ENCODE measurements around the gene NUDT17. TPM values are rescaled to one million over a fixed set of nuclear protein-coding genes. Genes with fewer than 3 reads are reported as not detected.

NUDT17 gene
- total RNA-seq, 1 experiment from 2014 or later, result 1.8 TPM

DNA sequence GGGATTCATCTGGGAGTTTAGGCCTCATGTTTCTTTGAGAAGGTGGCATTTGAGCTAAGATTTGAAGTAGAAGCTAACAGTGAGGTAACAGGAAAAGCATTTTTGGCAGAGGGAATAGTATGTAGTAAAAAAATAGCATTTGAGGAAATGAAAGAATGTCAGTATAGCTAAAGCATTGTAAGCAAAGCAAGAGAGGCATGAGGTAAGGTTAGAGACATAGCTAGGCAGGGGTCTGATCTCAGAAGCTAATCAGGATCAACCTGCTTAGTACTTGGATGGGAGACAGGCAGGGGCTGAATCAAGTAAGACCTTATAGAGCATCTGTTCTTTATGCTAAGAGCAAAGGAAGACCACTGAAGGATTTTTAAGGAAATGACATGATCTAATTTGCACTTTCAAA is 17.5 kb upstream of the NUDT17 start:
- intact Hi-C loops (cut with micrococcal nuclease), result no loop called here
- Histone ChIP-seq H3K9me2 (ENCODE audit: insufficient read depth) (no peaks in the 10 kb centered on the region), H2AFZ (ENCODE audit: low read depth, low read length, poor library complexity, severe bottlenecking) (no peak overlapping the region), H3K4me2 (ENCODE audit: low read length) (no peak overlapping the region), H3K4me1 (ENCODE audit: control insufficient read depth in 1 of 2, insufficient read depth in 2 of 2, low read length in 2 of 2) (peaks cover 2 to 7% of the 10 kb centered on the region in 2 experiments; a peak in 1 of 4 replicates), H3K4me3 (replicated peaks in 1 of 2; ENCODE audit: low read depth in 1 of 2, low read length in 2 of 2) (no peak overlapping the region), H3K27ac (ENCODE audit: low read depth, low read length) (no peak overlapping the region), H3K9me3 (ENCODE audit: control insufficient read depth in 1 of 2, insufficient read depth in 1 of 2, low read depth in 1 of 2, low read length in 2 of 2) (no peaks in the 10 kb centered on the region), H3K79me2 (ENCODE audit: insufficient read depth, low read length) (peaks cover 31% of the 10 kb centered on the region), H3K36me3 (ENCODE audit: control insufficient read depth in 1 of 2, insufficient read depth in 2 of 2, low read length in 2 of 2) (peaks cover 45 to 56% of the 10 kb centered on the region in 2 experiments), H4K20me1 (ENCODE audit: insufficient read depth) (no peaks in the 10 kb centered on the region), H3K27me3 (ENCODE audit: insufficient read depth, low read length) (no peaks in the 10 kb centered on the region), H3K9ac (ENCODE audit: low read length) (no peak overlapping the region)
- TF ChIP-seq YY1 (IDR thresholded peaks at IDR 0.05; ENCODE audit: extremely low read depth, insufficient replicate concordance, low read depth, low read length), result no peak
- TF ChIP-seq, protein P1, sequence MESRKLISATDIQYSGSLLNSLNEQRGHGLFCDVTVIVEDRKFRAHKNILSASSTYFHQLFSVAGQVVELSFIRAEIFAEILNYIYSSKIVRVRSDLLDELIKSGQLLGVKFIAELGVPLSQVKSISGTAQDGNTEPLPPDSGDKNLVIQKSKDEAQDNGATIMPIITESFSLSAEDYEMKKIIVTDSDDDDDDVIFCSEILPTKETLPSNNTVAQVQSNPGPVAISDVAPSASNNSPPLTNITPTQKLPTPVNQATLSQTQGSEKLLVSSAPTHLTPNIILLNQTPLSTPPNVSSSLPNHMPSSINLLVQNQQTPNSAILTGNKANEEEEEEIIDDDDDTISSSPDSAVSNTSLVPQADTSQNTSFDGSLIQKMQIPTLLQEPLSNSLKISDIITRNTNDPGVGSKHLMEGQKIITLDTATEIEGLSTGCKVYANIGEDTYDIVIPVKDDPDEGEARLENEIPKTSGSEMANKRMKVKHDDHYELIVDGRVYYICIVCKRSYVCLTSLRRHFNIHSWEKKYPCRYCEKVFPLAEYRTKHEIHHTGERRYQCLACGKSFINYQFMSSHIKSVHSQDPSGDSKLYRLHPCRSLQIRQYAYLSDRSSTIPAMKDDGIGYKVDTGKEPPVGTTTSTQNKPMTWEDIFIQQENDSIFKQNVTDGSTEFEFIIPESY (IDR thresholded peaks at IDR 0.05; ENCODE audit: extremely low read depth, insufficient replicate concordance, low read length), result no peak
- TF ChIP-seq SIN3A (IDR thresholded peaks at IDR 0.05; ENCODE audit: low read depth), result no peak
- no peak for TF ChIP-seq SP1 (IDR thresholded peaks at IDR 0.05; ENCODE audit: low read depth)
- TF ChIP-seq POLR2AphosphoS5 (IDR thresholded peaks at IDR 0.05; ENCODE audit: low read depth, low read length), result no peak
- TF ChIP-seq SRF (IDR thresholded peaks at IDR 0.05; ENCODE audit: low read depth), result no peak
- no peak for TF ChIP-seq TCF7L2 (IDR thresholded peaks at IDR 0.05; ENCODE audit: borderline replicate concordance, extremely low read depth, insufficient read depth, insufficient read length)
- TF ChIP-seq ZFX (IDR thresholded peaks at IDR 0.05), result no peak
- TF ChIP-seq EZH2 (IDR thresholded peaks at IDR 0.05), result no peak
- TF ChIP-seq, protein P2, sequence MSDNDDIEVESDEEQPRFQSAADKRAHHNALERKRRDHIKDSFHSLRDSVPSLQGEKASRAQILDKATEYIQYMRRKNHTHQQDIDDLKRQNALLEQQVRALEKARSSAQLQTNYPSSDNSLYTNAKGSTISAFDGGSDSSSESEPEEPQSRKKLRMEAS (IDR thresholded peaks at IDR 0.05), result no peak
- TF ChIP-seq, protein P3, sequence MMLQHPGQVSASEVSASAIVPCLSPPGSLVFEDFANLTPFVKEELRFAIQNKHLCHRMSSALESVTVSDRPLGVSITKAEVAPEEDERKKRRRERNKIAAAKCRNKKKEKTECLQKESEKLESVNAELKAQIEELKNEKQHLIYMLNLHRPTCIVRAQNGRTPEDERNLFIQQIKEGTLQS (IDR thresholded peaks at IDR 0.05), result no peak
- no TSS peak for BruUV-seq (replicated peaks)
- no peak for DNase-seq (ENCODE audit: low read depth, low spot score)
- ChIA-PET POLR2A (no interaction called here), RAD21 (ENCODE audit: low non-redundant PET in 1 of 2, low total read pairs in 2 of 2, uncharacterized antibody in 2 of 2, unreplicated experiment in 2 of 2) (no interaction called here), CTCF (interaction anchor here (1.7 kb wide), 1 partner anchor 17 kb away, joined by 3 read pairs; the partner anchor contains the start of gene NUDT17)
- ATAC-seq, result no peak

All from HCT116 (cell line).